ENCODE results near the gene TCERG1L.

TCERG1L gene

DNA sequence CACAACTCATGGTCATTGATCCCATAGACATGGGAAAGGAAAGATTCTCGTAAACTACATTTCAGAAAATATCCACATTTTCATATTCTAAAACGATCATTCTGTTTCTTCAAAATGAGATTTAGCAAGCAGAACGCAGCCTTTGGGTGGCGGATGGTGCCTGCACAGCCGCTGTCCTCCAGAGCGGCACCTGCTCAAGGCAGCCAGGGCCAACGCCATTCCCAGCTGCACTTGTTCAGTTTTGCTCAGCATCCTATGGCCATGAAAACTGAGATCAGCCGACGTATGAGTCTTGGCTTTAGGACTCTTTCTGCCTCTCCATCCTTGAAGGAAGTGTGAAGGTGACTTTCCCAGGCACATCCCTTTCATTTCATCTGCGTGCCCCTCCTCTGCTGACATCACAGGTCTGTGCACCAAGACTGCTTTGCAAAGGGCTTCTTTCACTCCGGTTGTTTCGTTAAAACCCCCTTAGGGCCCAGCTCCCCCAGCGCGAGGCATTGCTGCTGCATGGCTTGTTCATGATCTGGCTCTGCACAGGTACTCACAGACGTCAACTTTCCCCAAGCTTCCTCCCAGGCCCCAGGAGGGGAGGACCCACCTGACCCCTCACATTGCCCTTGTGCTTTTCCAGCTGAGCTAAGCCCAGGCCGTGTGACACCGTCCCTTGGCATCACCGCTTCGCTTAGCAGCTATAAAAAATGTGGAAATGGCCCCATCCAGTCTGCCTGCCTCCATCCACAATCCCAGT is 37.2 kb downstream of the TCERG1L start:
- TF ChIP-seq, protein P1, sequence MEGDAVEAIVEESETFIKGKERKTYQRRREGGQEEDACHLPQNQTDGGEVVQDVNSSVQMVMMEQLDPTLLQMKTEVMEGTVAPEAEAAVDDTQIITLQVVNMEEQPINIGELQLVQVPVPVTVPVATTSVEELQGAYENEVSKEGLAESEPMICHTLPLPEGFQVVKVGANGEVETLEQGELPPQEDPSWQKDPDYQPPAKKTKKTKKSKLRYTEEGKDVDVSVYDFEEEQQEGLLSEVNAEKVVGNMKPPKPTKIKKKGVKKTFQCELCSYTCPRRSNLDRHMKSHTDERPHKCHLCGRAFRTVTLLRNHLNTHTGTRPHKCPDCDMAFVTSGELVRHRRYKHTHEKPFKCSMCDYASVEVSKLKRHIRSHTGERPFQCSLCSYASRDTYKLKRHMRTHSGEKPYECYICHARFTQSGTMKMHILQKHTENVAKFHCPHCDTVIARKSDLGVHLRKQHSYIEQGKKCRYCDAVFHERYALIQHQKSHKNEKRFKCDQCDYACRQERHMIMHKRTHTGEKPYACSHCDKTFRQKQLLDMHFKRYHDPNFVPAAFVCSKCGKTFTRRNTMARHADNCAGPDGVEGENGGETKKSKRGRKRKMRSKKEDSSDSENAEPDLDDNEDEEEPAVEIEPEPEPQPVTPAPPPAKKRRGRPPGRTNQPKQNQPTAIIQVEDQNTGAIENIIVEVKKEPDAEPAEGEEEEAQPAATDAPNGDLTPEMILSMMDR (conservative IDR thresholded peaks at IDR 0.05; ENCODE audit: control insufficient read depth, insufficient read depth, low read depth, low read length), result no peak

DNA sequence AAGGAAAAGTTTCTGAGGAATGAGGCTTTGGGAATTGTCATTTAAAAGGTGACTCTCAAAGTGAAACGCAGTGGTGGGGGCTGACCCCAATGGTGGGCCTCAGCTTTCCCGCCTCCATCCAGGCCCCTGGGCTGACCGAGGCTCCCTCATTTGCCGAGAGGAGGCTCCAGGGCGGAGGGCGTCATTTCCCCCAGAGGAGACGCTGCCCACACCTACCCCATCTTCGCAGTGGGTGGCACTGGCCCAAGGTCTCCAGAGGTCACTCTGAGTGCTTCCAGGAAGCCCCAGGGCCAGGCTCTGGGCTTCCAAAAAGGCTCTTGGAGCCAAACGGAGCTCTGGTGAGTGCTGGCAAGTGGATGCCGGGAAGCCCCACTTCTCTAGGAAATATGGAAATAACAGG is 38.0 kb downstream of the TCERG1L start:
- no peak for DNase-seq (ENCODE audit: low read depth)
- TF ChIP-seq, protein P1 (conservative IDR thresholded peaks at IDR 0.05; ENCODE audit: control insufficient read depth, insufficient read depth, low read depth, low read length), result no peak
- no peak overlapping the region for H3K4me3 ChIP-seq (ENCODE audit: control insufficient read depth, low read depth, low read length)

More for the DNA sequence above, 37.2 kb downstream of the TCERG1L start:
- DNase-seq (ENCODE audit: low read depth), result no peak
- no peak overlapping the region for H3K4me3 ChIP-seq (ENCODE audit: control insufficient read depth, low read depth, low read length)

DNA sequence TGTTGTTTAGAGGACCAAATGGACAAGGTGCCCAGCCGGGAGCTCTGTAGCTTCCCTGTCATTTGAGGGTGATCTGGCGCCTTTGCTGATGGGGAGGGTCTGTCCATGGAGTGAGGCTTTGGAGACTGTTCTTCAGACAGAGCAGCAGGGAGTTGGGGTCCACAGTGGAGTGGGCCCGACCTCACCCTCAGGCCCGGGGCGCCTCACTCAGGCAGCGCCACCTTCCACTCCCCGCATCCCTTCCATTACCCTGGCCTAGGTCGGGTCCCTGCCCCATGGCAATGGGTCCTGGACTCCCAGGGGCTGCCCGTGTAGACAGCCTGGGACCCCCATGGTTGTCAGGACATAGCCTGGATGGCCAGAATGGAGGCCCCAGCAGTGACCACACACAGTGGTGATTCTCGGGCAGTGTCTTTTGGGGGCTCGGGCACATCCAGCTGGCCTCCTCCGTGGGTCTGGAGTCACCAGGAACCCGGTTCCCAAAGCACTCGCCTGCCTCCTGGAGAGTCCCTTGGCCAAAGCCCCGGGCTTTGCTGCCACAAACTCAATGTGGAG is 38.5 kb downstream of the TCERG1L start:
- no peak overlapping the region for H3K4me3 ChIP-seq (ENCODE audit: control insufficient read depth, low read depth, low read length)
- DNase-seq (ENCODE audit: low read depth), result no peak
- TF ChIP-seq, protein P1 (conservative IDR thresholded peaks at IDR 0.05; ENCODE audit: control insufficient read depth, insufficient read depth, low read depth, low read length), result no peak

DNA sequence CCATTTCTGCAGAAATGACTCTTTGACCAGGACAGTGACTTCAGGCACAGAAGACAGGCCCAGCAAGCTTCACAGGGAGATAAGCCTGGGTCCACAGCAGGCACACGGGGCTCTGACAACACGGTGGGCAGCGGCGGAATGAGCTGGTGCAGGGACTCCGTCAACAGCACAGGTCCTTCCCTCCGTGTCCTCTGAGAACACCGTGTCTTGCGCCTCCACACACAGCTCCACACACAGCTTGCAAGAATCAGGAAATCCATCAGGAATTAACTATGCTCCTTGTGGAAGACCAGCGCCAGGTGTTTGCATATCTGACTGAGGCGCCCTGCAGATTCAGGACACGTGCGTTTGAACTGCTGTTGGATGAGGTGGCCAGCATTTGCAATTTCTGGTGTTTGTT is 39.6 kb downstream of the TCERG1L start:
- TF ChIP-seq, protein P1 (conservative IDR thresholded peaks at IDR 0.05; ENCODE audit: control insufficient read depth, insufficient read depth, low read depth, low read length), result no peak
- H3K4me3 ChIP-seq (ENCODE audit: control insufficient read depth, low read depth, low read length), result no peak overlapping the region
- no peak for DNase-seq (ENCODE audit: low read depth)

DNA sequence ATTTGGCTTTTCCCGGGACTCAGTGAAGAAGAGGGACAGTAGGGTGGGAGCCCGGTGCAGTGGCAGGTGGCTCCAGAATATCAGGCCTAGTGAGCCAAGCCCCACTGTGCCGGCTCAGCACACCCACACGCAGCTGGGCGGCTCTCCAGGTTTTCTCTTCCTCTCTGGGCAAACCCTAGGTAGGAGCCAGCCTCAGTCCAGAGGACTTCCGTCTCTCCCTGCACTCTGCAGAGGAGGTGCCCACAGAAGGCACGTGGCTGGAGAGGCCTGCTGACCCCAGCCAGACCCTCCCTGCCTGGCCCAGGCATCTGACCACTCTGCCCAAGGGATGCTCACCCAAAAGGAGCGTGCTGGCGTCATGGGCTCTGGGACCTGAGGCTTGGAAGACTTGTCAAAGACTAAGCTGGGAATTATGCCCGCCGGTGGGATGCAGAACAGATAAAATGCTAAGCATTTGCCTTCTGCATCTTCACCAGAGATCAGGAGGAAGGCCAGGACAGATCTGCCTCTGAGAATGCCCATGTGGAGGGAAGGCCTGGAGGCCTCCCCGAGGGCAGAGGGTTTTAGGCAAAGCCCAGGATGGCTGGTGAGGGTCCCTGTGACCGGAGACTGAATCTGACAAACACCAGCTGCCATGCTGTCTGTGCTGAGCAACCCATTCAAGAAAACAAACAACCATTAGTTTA is 40.2 kb downstream of the TCERG1L start:
- no peak overlapping the region for H3K4me3 ChIP-seq (ENCODE audit: control insufficient read depth, low read depth, low read length)
- TF ChIP-seq, protein P1 (conservative IDR thresholded peaks at IDR 0.05; ENCODE audit: control insufficient read depth, insufficient read depth, low read depth, low read length), result no peak
- no peak for DNase-seq (ENCODE audit: low read depth)

DNA sequence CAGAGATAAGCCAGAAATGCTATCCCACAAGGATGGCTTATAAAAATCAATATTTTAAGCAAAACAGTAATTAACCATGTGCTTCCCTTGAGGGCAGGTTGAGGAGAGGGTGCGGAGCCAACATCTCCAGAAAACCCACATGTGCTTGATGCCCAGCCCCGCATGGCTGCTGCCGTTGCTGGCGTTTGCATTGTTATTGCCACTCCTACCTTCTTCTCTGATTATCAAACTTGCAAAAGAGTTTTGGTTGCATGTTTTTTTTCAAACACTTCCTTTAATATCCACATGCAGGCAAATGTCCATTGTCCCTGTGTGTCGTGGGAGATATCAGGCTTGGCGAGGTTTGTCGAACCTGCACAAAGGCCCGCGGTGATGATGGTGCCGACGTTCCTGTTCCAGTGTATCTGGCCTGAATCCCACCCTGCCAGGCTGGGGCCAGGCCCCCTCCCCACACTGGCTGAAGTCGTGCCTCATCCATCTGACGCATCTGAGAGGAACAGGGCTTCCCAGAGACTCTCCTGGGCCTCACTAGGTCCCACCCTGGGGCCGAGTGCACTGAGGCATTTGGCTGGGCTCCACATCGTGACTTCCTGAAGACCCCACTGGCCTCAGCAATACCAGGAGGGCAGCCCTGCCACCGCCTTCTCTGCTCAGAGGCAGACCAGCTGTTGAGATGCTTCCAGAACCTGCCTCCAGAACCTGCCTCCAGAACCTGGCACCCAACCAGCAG is 40.9 kb downstream of the TCERG1L start:
- DNase-seq (ENCODE audit: low read depth), result no peak
- H3K4me3 ChIP-seq (ENCODE audit: control insufficient read depth, low read depth, low read length), result no peak overlapping the region
- TF ChIP-seq, protein P1 (conservative IDR thresholded peaks at IDR 0.05; ENCODE audit: control insufficient read depth, insufficient read depth, low read depth, low read length), result no peak

All from fibroblast of mammary gland (primary cell).